NCI-H1092 treated with DMSO at 0.1 percent for 48 hours (cell line): ENCODE measurements around the gene DNAJC21.
"Not testable (repeated sequence)": the region's sequence is repeated elsewhere in the genome, so short reads cannot be mapped to it uniquely, and the experiment has no call there.

Experiments
- DNase-seq: peaks from one replicate; lab custom pipeline; 2025; lab: John Stamatoyannopoulos, UW

DNAJC21 gene

GRCh38 chr5:34929134-34929719 is at the start of gene DNAJC21:
Gene DNAJC21, plus strand, starts transcription at chr5:34929559. Its CDS starts 261 bp downstream, at chr5:34929820.
- DNase-seq = peak; percentile 98

GRCh38 chr5:34881246-34881645 is 48.1 kb upstream of the DNAJC21 start:
- no peak for DNase-seq

GRCh38 chr5:34886392-34887119 is 42.8 kb upstream of the DNAJC21 start:
- DNase-seq = no peak

- DNase-seq = no peak
Measured at GRCh38 chr5:34889394-34889793, 40.0 kb upstream of the DNAJC21 start.

GRCh38 chr5:34891981-34892380 is 37.4 kb upstream of the DNAJC21 start:
- DNase-seq = no peak

GRCh38 chr5:34892414-34892813 is 36.9 kb upstream of the DNAJC21 start:
- DNase-seq = no peak

GRCh38 chr5:34894716-34895115 is 34.6 kb upstream of the DNAJC21 start:
- DNase-seq = no peak

GRCh38 chr5:34895641-34896419 is 33.5 kb upstream of the DNAJC21 start:
- no peak for DNase-seq

- no peak for DNase-seq
Measured at GRCh38 chr5:34897646-34898045, 31.7 kb upstream of the DNAJC21 start.

GRCh38 chr5:34898258-34898895 is 31.0 kb upstream of the DNAJC21 start:
- peak; percentile 56 for DNase-seq

GRCh38 chr5:34899066-34899465 is 30.3 kb upstream of the DNAJC21 start:
- no peak for DNase-seq

- DNase-seq = no peak
Measured at GRCh38 chr5:34900652-34901051, 28.7 kb upstream of the DNAJC21 start.

- DNase-seq = no peak
Measured at GRCh38 chr5:34903260-34903659, 26.1 kb upstream of the DNAJC21 start.

- DNase-seq = no peak
Measured at GRCh38 chr5:34905564-34905963, 23.8 kb upstream of the DNAJC21 start.

- no peak for DNase-seq
Measured at GRCh38 chr5:34913072-34913471, 16.3 kb upstream of the DNAJC21 start.

GRCh38 chr5:34914671-34915138 is 14.7 kb upstream of the DNAJC21 start:
- no peak for DNase-seq

GRCh38 chr5:34915139-34915855 is 14.1 kb upstream of the DNAJC21 start, which contains the start of the genes BRIX1 and RAD1:
Gene BRIX1, plus strand, starts transcription at chr5:34915711. Its CDS starts 28 bp downstream, at chr5:34915739.
Gene RAD1, minus strand, starts transcription at chr5:34915504. Its CDS starts 612 bp downstream, at chr5:34914892.
- peak; percentile 98 for DNase-seq

GRCh38 chr5:34915856-34916192 is 13.5 kb upstream of the DNAJC21 start:
- no peak for DNase-seq

- DNase-seq = no peak
Measured at GRCh38 chr5:34916518-34916917, 12.8 kb upstream of the DNAJC21 start.

- DNase-seq = no peak
Measured at GRCh38 chr5:34918025-34918424, 11.3 kb upstream of the DNAJC21 start.

GRCh38 chr5:34919077-34919476 is 10.3 kb upstream of the DNAJC21 start:
- no peak for DNase-seq

- not testable (repeated sequence) for DNase-seq
Measured at GRCh38 chr5:34923256-34923655, 6.1 kb upstream of the DNAJC21 start.
